ENCODE data around the gene GABRD.
"Not testable (repeated sequence)": the region's sequence is repeated elsewhere in the genome, so short reads cannot be mapped to it uniquely, and the experiment has no call there.

Gene GABRD

GRCh38 chr1:2019172-2019543 is at the start of gene GABRD:
TSS of gene GABRD (plus strand) at chr1:2019345. CDS start at chr1:2019424, 79 bp downstream.
- DNase-seq: no peak

- no peak for DNase-seq
These were observed 49.6 kb upstream of the GABRD start for GRCh38 chr1:1969505-1969900.

- DNase-seq: no peak
These were observed 49.0 kb upstream of the GABRD start for GRCh38 chr1:1969953-1970716.

GRCh38 chr1:1971017-1971416 is 48.1 kb upstream of the GABRD start:
- DNase-seq: no peak

- no peak for DNase-seq
These were observed 47.5 kb upstream of the GABRD start for GRCh38 chr1:1971688-1972087.

GRCh38 chr1:1972976-1973715 is 46.0 kb upstream of the GABRD start:
- DNase-seq: no peak

- no peak for DNase-seq
These were observed 45.2 kb upstream of the GABRD start for GRCh38 chr1:1973716-1974642.

GRCh38 chr1:1974834-1975233 is 44.3 kb upstream of the GABRD start:
- no peak for DNase-seq

- DNase-seq: no peak
These were observed 43.6 kb upstream of the GABRD start for GRCh38 chr1:1975535-1975934.

- no peak for DNase-seq
These were observed 43.1 kb upstream of the GABRD start for GRCh38 chr1:1976031-1976430.

- no peak for DNase-seq
These were observed 41.0 kb upstream of the GABRD start for GRCh38 chr1:1978108-1978507.

GRCh38 chr1:1978690-1979481 is 40.3 kb upstream of the GABRD start:
- not testable (repeated sequence) for DNase-seq

- no peak for DNase-seq
These were observed 39.5 kb upstream of the GABRD start for GRCh38 chr1:1979482-1980165.

GRCh38 chr1:1980467-1981141 is 38.5 kb upstream of the GABRD start:
- no peak for DNase-seq

GRCh38 chr1:1981142-1981500 is 38.0 kb upstream of the GABRD start:
- no peak for DNase-seq

GRCh38 chr1:1981631-1982327 is 37.4 kb upstream of the GABRD start:
- DNase-seq: not testable (repeated sequence)

GRCh38 chr1:1982379-1983232 is 36.5 kb upstream of the GABRD start:
- DNase-seq: no peak

GRCh38 chr1:1984560-1985070 is 34.5 kb upstream of the GABRD start:
- no peak for DNase-seq

GRCh38 chr1:1985375-1986050 is 33.6 kb upstream of the GABRD start:
- DNase-seq: no peak
